ENCODE data around the gene SLX4IP.

GRCh38 chr20:10584371-10584770, 149.3 kb downstream of the SLX4IP start:
- TF ChIP-seq CTCF (IDR thresholded peaks at IDR 0.05) (no peak), POLR2A (IDR thresholded peaks at IDR 0.05) (no peak), EP300 (IDR thresholded peaks at IDR 0.05) (no peak), POLR2AphosphoS5 (IDR thresholded peaks at IDR 0.05) (no peak)
